ENCODE data around the gene HES4. TPM values are rescaled to one million over a fixed set of nuclear protein-coding genes. Genes with fewer than 3 reads are reported as not detected.
A peak's percentile ranks its signal among the peaks of the same experiment; 100 is the strongest.

HES4 gene
- polyA plus RNA-seq, 1 donor (not counting 4 experiments of a cell fraction or from before 2014, with no cell fraction given) = 3.0 TPM

GRCh38 chr1:1025730-1026129, 25.8 kb upstream of the HES4 start:
- Histone ChIP-seq H3K27ac (ENCODE audit: control insufficient read depth, insufficient read depth, low read length) (no peak overlapping the region), H2AFZ (ENCODE audit: control insufficient read depth, low read length) (no peak overlapping the region), H3K4me3 (ENCODE audit: control insufficient read depth in 2 of 3, extremely low read depth in 1 of 3, insufficient read depth in 2 of 3, low read depth in 1 of 3, low read length in 3 of 3) (peak overlapping the region; percentile 46 to 80 (median 51)), H3K9me1 (ENCODE audit: control insufficient read depth, extremely low read depth, insufficient read depth, low read length) (no peaks in the 10 kb centered on the region), H3K4me1 (ENCODE audit: control insufficient read depth, extremely low read depth, insufficient read depth, low read length) (peaks cover 50% of the 10 kb centered on the region), H3K9me3 (ENCODE audit: control insufficient read depth, low read depth, low read length) (no peaks in the 10 kb centered on the region), H3K4me2 (ENCODE audit: control insufficient read depth, extremely low read depth, insufficient read depth, low read depth, low read length) (peak overlapping the region; percentile 94), H3K36me3 (ENCODE audit: control insufficient read depth in 2 of 2, extremely low read depth in 1 of 2, insufficient read depth in 2 of 2, low read length in 2 of 2) (peaks cover 27 to 32% of the 10 kb centered on the region in 2 experiments), H4K20me1 (ENCODE audit: control insufficient read depth, extremely low read depth, insufficient read depth, low read length) (peaks cover 3% of the 10 kb centered on the region), H3K79me2 (ENCODE audit: control insufficient read depth, insufficient read depth, low read length) (peaks cover 78% of the 10 kb centered on the region), H3K27me3 (ENCODE audit: control insufficient read depth, extremely low read depth, insufficient read depth, low read length) (no peaks in the 10 kb centered on the region), H3K9ac (ENCODE audit: control insufficient read depth, extremely low read depth, insufficient read depth, low read length) (peak overlapping the region; percentile 37)
- DNase-seq (ENCODE audit: low read depth, low spot score) (no peak), FAIRE-seq (no peak)
- TF ChIP-seq EZH2 (IDR thresholded peaks at IDR 0.05; ENCODE audit: low read length) = no peak
- TF ChIP-seq, protein P1, sequence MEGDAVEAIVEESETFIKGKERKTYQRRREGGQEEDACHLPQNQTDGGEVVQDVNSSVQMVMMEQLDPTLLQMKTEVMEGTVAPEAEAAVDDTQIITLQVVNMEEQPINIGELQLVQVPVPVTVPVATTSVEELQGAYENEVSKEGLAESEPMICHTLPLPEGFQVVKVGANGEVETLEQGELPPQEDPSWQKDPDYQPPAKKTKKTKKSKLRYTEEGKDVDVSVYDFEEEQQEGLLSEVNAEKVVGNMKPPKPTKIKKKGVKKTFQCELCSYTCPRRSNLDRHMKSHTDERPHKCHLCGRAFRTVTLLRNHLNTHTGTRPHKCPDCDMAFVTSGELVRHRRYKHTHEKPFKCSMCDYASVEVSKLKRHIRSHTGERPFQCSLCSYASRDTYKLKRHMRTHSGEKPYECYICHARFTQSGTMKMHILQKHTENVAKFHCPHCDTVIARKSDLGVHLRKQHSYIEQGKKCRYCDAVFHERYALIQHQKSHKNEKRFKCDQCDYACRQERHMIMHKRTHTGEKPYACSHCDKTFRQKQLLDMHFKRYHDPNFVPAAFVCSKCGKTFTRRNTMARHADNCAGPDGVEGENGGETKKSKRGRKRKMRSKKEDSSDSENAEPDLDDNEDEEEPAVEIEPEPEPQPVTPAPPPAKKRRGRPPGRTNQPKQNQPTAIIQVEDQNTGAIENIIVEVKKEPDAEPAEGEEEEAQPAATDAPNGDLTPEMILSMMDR (optimal IDR thresholded peaks at IDR 0.05 in 1 of 3, IDR thresholded peaks at IDR 0.05 in 1 of 3, conservative IDR thresholded peaks at IDR 0.05 in 1 of 3; ENCODE audit: extremely low read depth in 1 of 3, insufficient read depth in 2 of 3, low read length in 3 of 3) = no peak
- dilution Hi-C loops (cut with MboI; ENCODE audit: extremely low pct_ligation_motif_present, low sequenced_read_pairs) = no loop called here

DNA sequence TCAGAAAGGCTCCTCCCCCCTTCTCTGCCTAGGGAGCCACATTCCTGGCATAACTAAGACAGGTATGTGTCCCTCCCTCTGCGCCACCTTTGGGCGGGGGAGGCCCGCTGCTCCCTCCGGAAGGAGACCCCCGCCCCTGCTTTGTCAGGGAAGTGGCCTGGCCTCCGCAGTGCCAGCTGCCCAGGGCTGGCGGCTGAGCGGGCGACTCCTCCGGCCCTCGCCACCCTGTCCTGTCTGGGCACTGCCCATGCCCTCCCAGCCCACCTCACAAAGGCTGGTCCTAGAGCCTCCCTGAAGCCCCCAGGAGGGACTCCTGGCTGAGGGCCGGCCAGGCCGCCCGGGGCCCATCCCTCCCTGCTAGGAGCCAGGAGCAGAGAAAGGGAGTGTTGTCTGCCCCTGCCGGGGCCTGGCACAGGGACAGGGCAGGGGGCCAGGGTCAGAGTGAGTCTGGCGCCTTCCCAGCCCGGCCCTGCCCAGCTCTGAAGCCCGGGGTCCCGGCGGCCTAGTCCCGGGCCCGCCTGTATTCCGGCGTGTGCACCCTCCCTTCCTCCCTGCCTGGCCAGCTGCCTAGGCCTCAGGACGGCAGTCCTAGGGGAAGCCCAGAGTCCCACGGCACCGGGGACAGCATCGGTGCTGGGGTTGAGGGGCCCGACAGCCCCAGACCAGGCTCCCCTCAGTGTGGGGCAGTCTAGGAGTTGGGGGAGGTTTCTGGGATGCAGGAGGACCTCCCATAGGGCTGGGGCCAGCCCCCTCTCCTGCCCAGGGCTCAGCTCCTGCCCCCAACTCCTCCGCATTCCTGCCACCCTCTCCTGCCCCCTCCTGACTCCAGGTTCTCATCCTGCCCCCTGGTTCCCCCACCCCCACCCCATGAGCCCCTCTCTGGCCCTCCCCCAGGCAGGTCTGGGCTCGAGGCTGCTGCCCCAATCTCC, 25.1 kb upstream of the HES4 start:
- peaks cover 3% of the 10 kb centered on the region for H4K20me1 ChIP-seq (ENCODE audit: control insufficient read depth, extremely low read depth, insufficient read depth, low read length)
- FAIRE-seq = peak; percentile 86

More for the DNA sequence above, 25.1 kb upstream of the HES4 start:
- peak overlapping the region; percentile 46 to 80 (median 69) for H3K4me3 ChIP-seq (ENCODE audit: control insufficient read depth in 2 of 3, extremely low read depth in 1 of 3, insufficient read depth in 2 of 3, low read depth in 1 of 3, low read length in 3 of 3)
- no peaks in the 10 kb centered on the region for H3K27me3 ChIP-seq (ENCODE audit: control insufficient read depth, extremely low read depth, insufficient read depth, low read length)
- peak; percentile 82 for DNase-seq (ENCODE audit: low read depth, low spot score)
- dilution Hi-C loops (cut with MboI; ENCODE audit: extremely low pct_ligation_motif_present, low sequenced_read_pairs) = no loop called here
- H3K4me2 ChIP-seq (ENCODE audit: control insufficient read depth, extremely low read depth, insufficient read depth, low read depth, low read length) = peak overlapping the region; percentile 94
- TF ChIP-seq EZH2 (IDR thresholded peaks at IDR 0.05; ENCODE audit: low read length) = no peak
- TF ChIP-seq, protein P1 (optimal IDR thresholded peaks at IDR 0.05 in 1 of 3, IDR thresholded peaks at IDR 0.05 in 1 of 3, conservative IDR thresholded peaks at IDR 0.05 in 1 of 3; ENCODE audit: extremely low read depth in 1 of 3, insufficient read depth in 2 of 3, low read length in 3 of 3) = no peak
- H3K9me1 ChIP-seq (ENCODE audit: control insufficient read depth, extremely low read depth, insufficient read depth, low read length) = no peaks in the 10 kb centered on the region
- H3K36me3 ChIP-seq (ENCODE audit: control insufficient read depth in 2 of 2, extremely low read depth in 1 of 2, insufficient read depth in 2 of 2, low read length in 2 of 2) = peaks cover 27 to 32% of the 10 kb centered on the region in 2 experiments
- H2AFZ ChIP-seq (ENCODE audit: control insufficient read depth, low read length) = no peak overlapping the region
- H3K27ac ChIP-seq (ENCODE audit: control insufficient read depth, insufficient read depth, low read length) = peak overlapping the region; percentile 74
- no peaks in the 10 kb centered on the region for H3K9me3 ChIP-seq (ENCODE audit: control insufficient read depth, low read depth, low read length)
- peaks cover 50% of the 10 kb centered on the region for H3K4me1 ChIP-seq (ENCODE audit: control insufficient read depth, extremely low read depth, insufficient read depth, low read length)
- H3K79me2 ChIP-seq (ENCODE audit: control insufficient read depth, insufficient read depth, low read length) = peaks cover 78% of the 10 kb centered on the region
- peak overlapping the region; percentile 81 for H3K9ac ChIP-seq (ENCODE audit: control insufficient read depth, extremely low read depth, insufficient read depth, low read length)
